HEK293T (cell line): ENCODE data around the gene FGF3.

Experiments used
- ELF4 ChIP-seq: fragments of 450-650 bp; IDR thresholded peaks from 2 replicates; pipeline ENCODE4 v1.6.1; 2017; ENCODE audit warnings: antibody characterized with exemption
- FOXA1 ChIP-seq: fragments of 450-650 bp; IDR thresholded peaks from 2 replicates; pipeline ENCODE4 v1.6.1; 2016; ENCODE audit warnings: mild to moderate bottlenecking
- FOXM1 ChIP-seq: fragments of 450-650 bp; IDR thresholded peaks from 2 replicates; pipeline ENCODE4 v1.6.1; 2017; ENCODE audit warnings: mild to moderate bottlenecking, borderline replicate concordance
- SUZ12 ChIP-seq: fragments of 450-650 bp; IDR thresholded peaks from 2 replicates; pipeline ENCODE4 v1.6.1; 2016; ENCODE audit warnings: mild to moderate bottlenecking
- ZNF384 ChIP-seq: fragments of 450-650 bp; IDR thresholded peaks from 2 replicates; pipeline ENCODE4 v1.6.1; 2016

DNA sequence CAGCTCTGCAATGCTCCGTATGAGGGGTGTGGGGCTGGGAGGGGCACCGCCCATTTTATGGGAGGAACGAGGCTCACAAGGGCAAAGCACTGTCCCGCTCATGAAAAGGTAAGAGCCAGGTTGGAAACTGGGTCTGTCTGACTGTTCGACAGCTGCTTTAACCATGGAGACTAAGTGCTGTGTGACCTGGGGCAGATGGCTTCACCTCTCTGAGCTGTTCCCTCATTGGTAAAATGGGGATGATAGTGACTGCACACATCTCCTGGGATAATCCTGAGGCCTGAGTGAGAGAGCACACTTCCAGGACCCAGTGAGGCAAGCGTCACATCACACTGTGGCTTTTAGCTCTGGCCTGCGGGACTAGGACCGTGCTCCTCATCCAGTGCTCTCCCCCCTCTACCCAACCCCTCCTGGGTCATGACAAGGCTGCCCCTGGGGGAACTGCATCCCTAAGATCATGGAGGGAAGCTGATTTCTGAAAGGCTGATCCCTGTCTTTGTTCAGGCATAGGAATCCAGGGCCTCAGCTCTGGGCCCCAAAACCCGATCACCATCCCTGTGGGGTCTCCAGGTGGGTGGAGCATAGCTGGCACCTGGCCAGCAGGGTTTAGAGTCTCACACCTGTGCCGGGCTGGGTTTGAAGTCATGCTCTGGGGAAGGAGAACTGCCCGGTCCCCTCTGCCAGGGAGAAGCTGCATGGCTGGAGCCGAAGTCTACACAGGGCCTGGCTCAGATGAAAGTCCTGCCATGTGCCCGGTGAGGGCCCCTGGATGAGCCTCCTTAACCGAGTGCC, 21.3 kb downstream of the FGF3 start:
- TF ChIP-seq SUZ12: no peak
- no peak for TF ChIP-seq FOXA1
- no peak for TF ChIP-seq ELF4
- no peak for TF ChIP-seq FOXM1
- TF ChIP-seq ZNF384: no peak
